GM19455 (cell line): ENCODE results near the gene CHD5.

Experiments
- ATAC-seq: cut with Tn5 transposase; IDR thresholded peaks from one replicate; pipeline ENCODE4 v1.9.1; 2021; ENCODE audit not compliant: unreplicated experiment

The CHD5 gene

GRCh38 chr1:6113745-6114144, 66.4 kb downstream of the CHD5 start:
- ATAC-seq, result no peak

- no peak for ATAC-seq
These were observed 67.0 kb downstream of the CHD5 start for GRCh38 chr1:6113116-6113515.

- ATAC-seq, result no peak
These were observed 67.5 kb downstream of the CHD5 start for GRCh38 chr1:6112690-6113005.

- no peak for ATAC-seq
These were observed 68.0 kb downstream of the CHD5 start for GRCh38 chr1:6111991-6112689.

- no peak for ATAC-seq
These were observed 68.5 kb downstream of the CHD5 start for GRCh38 chr1:6111571-6111970.

GRCh38 chr1:6110326-6110725, 69.8 kb downstream of the CHD5 start:
- no peak for ATAC-seq

GRCh38 chr1:6109688-6110087, 70.4 kb downstream of the CHD5 start:
- ATAC-seq, result no peak

- no peak for ATAC-seq
These were observed 71.0 kb downstream of the CHD5 start for GRCh38 chr1:6108937-6109614.

- ATAC-seq, result no peak
These were observed 71.6 kb downstream of the CHD5 start for GRCh38 chr1:6108476-6108875.

- no peak for ATAC-seq
These were observed 72.4 kb downstream of the CHD5 start for GRCh38 chr1:6107409-6108356.

- no peak for ATAC-seq
These were observed 73.1 kb downstream of the CHD5 start for GRCh38 chr1:6106977-6107376.

- no peak for ATAC-seq
These were observed 73.8 kb downstream of the CHD5 start for GRCh38 chr1:6106321-6106731.

GRCh38 chr1:6105763-6106162, 74.4 kb downstream of the CHD5 start:
- ATAC-seq, result no peak

- no peak for ATAC-seq
These were observed 74.9 kb downstream of the CHD5 start for GRCh38 chr1:6105218-6105679.

GRCh38 chr1:6104631-6105030, 75.5 kb downstream of the CHD5 start:
- no peak for ATAC-seq

- no peak for ATAC-seq
These were observed 76.1 kb downstream of the CHD5 start for GRCh38 chr1:6103854-6104530.

GRCh38 chr1:6103111-6103853, 76.8 kb downstream of the CHD5 start:
- no peak for ATAC-seq

- no peak for ATAC-seq
These were observed 77.6 kb downstream of the CHD5 start for GRCh38 chr1:6102532-6102845.

- no peak for ATAC-seq
These were observed 78.1 kb downstream of the CHD5 start for GRCh38 chr1:6101826-6102531.
